ENCODE results near the gene GNA14. TPM values are rescaled to one million over a fixed set of nuclear protein-coding genes. Genes with fewer than 3 reads are reported as not detected.
"Not testable (repeated sequence)": the region's sequence is repeated elsewhere in the genome, so short reads cannot be mapped to it uniquely, and the experiment has no call there.

Gene GNA14
- not detected in 2 replicates for total RNA-seq
- long read RNA-seq, result 0 reads

- TF ChIP-seq, protein P1, sequence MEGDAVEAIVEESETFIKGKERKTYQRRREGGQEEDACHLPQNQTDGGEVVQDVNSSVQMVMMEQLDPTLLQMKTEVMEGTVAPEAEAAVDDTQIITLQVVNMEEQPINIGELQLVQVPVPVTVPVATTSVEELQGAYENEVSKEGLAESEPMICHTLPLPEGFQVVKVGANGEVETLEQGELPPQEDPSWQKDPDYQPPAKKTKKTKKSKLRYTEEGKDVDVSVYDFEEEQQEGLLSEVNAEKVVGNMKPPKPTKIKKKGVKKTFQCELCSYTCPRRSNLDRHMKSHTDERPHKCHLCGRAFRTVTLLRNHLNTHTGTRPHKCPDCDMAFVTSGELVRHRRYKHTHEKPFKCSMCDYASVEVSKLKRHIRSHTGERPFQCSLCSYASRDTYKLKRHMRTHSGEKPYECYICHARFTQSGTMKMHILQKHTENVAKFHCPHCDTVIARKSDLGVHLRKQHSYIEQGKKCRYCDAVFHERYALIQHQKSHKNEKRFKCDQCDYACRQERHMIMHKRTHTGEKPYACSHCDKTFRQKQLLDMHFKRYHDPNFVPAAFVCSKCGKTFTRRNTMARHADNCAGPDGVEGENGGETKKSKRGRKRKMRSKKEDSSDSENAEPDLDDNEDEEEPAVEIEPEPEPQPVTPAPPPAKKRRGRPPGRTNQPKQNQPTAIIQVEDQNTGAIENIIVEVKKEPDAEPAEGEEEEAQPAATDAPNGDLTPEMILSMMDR (IDR thresholded peaks at IDR 0.05), result no peak
- no peak for DNase-seq (ENCODE audit: extremely low spot score, unreplicated experiment)
- Mint-ChIP-seq H3K4me1 (ENCODE audit: unreplicated experiment) (no peaks in the 10 kb centered on the region), H3K4me3 (ENCODE audit: unreplicated experiment) (no peak within 1 kb of the TSS), H3K27ac (ENCODE audit: unreplicated experiment) (no peak within 1 kb of the TSS), H3K36me3 (ENCODE audit: unreplicated experiment) (no peaks in the 10 kb centered on the region), H3K27me3 (ENCODE audit: unreplicated experiment) (peaks cover 10% of the 10 kb centered on the region), H3K9me3 (ENCODE audit: unreplicated experiment) (no peaks in the 10 kb centered on the region)
Measured at GRCh38 chr9:77648234-77649108, at the start of gene GNA14. TSS of gene GNA14 (minus strand) at chr9:77648322. CDS start at chr9:77647793, 529 bp downstream.

GRCh38 chr9:77697238-77697984 lies 49.3 kb upstream of the GNA14 start:
- TF ChIP-seq, protein P1 (IDR thresholded peaks at IDR 0.05), result no peak
- H3K27me3 Mint-ChIP-seq (ENCODE audit: unreplicated experiment), result no peaks in the 10 kb centered on the region
- H3K27ac Mint-ChIP-seq (ENCODE audit: unreplicated experiment), result no peak overlapping the region
- no peak overlapping the region for H3K4me3 Mint-ChIP-seq (ENCODE audit: unreplicated experiment)
- H3K36me3 Mint-ChIP-seq (ENCODE audit: unreplicated experiment), result no peaks in the 10 kb centered on the region
- H3K9me3 Mint-ChIP-seq (ENCODE audit: unreplicated experiment), result peaks cover 26% of the 10 kb centered on the region
- H3K4me1 Mint-ChIP-seq (ENCODE audit: unreplicated experiment), result no peaks in the 10 kb centered on the region
- DNase-seq (ENCODE audit: extremely low spot score, unreplicated experiment), result no peak

DNA sequence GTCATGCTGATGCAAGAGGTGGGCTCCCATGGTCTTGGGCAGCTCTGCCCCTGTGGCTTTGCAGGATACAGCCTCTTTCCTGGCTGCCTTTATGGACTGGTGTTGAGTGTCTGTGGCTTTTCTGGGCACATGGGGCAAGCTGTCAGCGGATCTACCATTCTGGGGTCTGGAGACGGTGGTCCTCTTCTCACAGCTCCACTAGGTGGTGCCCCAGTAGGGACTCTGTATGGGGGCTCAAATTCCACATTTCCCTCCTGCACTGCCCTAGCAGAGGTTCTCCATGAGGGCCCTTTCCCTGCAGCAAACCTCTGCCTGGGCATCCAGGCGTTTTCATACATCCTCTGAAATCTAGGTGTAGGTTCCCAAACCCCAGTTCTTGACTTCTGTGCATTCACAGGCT lies 42.6 kb upstream of the GNA14 start:
- H3K36me3 Mint-ChIP-seq (ENCODE audit: unreplicated experiment); H3K27me3 Mint-ChIP-seq (ENCODE audit: unreplicated experiment); DNase-seq (ENCODE audit: extremely low spot score, unreplicated experiment); H3K4me1 Mint-ChIP-seq (ENCODE audit: unreplicated experiment); H3K27ac Mint-ChIP-seq (ENCODE audit: unreplicated experiment); H3K4me3 Mint-ChIP-seq (ENCODE audit: unreplicated experiment); H3K9me3 Mint-ChIP-seq (ENCODE audit: unreplicated experiment): not testable (repeated sequence)

DNA sequence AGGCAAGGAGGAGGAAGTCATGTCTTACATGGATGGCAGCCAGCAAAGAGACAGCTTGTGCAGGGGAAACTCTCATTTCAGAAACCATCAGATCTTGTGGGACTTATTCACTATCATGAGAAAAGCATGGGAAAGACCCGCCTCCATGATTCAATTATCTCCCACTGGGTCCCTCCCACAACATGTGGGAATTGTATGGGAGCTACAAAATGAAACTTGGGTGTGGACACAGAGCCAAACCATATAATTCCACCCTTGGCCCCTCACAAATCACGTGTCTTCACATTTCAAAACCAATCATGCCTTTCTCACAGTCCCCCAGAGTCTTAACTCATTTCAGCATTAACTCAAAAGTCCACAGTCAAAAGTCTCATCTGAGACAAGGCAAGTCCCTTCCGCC lies 42.0 kb upstream of the GNA14 start:
- H3K27me3 Mint-ChIP-seq (ENCODE audit: unreplicated experiment); H3K27ac Mint-ChIP-seq (ENCODE audit: unreplicated experiment); H3K4me3 Mint-ChIP-seq (ENCODE audit: unreplicated experiment); H3K9me3 Mint-ChIP-seq (ENCODE audit: unreplicated experiment); H3K36me3 Mint-ChIP-seq (ENCODE audit: unreplicated experiment); DNase-seq (ENCODE audit: extremely low spot score, unreplicated experiment); H3K4me1 Mint-ChIP-seq (ENCODE audit: unreplicated experiment): not testable (repeated sequence)

GRCh38 chr9:77687737-77688136 lies 39.6 kb upstream of the GNA14 start:
- H3K9me3 Mint-ChIP-seq (ENCODE audit: unreplicated experiment); DNase-seq (ENCODE audit: extremely low spot score, unreplicated experiment); H3K4me3 Mint-ChIP-seq (ENCODE audit: unreplicated experiment); H3K4me1 Mint-ChIP-seq (ENCODE audit: unreplicated experiment); H3K27ac Mint-ChIP-seq (ENCODE audit: unreplicated experiment); H3K36me3 Mint-ChIP-seq (ENCODE audit: unreplicated experiment); H3K27me3 Mint-ChIP-seq (ENCODE audit: unreplicated experiment): not testable (repeated sequence)

- Mint-ChIP-seq H3K9me3 (ENCODE audit: unreplicated experiment) (no peaks in the 10 kb centered on the region), H3K4me3 (ENCODE audit: unreplicated experiment) (no peak overlapping the region), H3K27ac (ENCODE audit: unreplicated experiment) (no peak overlapping the region), H3K36me3 (ENCODE audit: unreplicated experiment) (no peaks in the 10 kb centered on the region), H3K27me3 (ENCODE audit: unreplicated experiment) (no peaks in the 10 kb centered on the region), H3K4me1 (ENCODE audit: unreplicated experiment) (no peaks in the 10 kb centered on the region)
- TF ChIP-seq, protein P1 (IDR thresholded peaks at IDR 0.05), result no peak
- no peak for DNase-seq (ENCODE audit: extremely low spot score, unreplicated experiment)
Measured at GRCh38 chr9:77680581-77680980, 32.5 kb upstream of the GNA14 start.
